KG1 (cell line): ENCODE measurements around the gene GYG2.
"Not testable (repeated sequence)": the region's sequence is repeated elsewhere in the genome, so short reads cannot be mapped to it uniquely, and the experiment has no call there.

Experiments
- DNase-seq: peaks from one replicate; lab custom pipeline; 2025; lab: John Stamatoyannopoulos, UW

GYG2 gene

GRCh38 chrX:2903366-2903765 lies 74.6 kb downstream of the GYG2 start:
- no peak for DNase-seq

- no peak for DNase-seq
Observed at GRCh38 chrX:2907295-2907694, 78.6 kb downstream of the GYG2 start.

GRCh38 chrX:2908125-2908685 lies 79.5 kb downstream of the GYG2 start:
- DNase-seq, result no peak

GRCh38 chrX:2910109-2910508 lies 81.4 kb downstream of the GYG2 start:
- DNase-seq, result no peak

GRCh38 chrX:2913118-2913517 lies 84.4 kb downstream of the GYG2 start:
- no peak for DNase-seq

DNA sequence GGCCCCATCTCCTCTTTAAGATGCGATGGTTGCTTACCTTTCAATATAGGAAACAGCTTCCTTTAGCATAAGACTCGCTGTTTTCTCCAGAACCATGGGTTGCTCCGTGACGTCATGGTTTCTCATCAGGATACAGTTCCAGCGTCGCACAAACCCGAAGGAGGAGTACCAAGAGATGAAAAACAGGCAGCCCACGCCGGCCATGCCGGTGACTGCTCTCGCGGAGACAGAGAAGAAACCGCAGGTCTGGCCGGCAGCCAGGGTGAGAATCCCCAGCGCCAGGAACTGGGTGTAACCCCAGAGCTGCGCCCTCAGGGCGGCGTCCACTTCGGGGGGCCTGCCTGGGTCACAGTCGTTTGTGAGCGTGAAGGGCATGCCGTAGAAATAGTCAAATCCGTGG lies 89.0 kb downstream of the GYG2 start:
- DNase-seq, result no peak

DNA sequence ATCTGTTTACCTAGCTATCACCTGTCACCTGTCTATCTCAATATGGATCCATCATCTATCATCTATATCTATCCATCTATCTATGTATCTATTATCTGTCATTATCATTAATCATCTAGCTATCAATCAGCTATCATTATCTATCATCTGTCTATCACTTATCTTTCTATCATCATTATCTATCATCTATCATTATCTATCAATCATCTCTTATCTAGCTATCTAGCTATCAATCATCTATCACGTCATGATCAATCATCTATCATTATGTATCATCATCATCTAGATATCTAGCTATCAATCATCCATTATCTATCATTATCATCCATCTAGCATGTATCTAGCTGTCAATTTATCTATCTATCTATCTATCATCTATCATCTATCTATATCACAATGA lies 92.5 kb downstream of the GYG2 start:
- no peak for DNase-seq

DNA sequence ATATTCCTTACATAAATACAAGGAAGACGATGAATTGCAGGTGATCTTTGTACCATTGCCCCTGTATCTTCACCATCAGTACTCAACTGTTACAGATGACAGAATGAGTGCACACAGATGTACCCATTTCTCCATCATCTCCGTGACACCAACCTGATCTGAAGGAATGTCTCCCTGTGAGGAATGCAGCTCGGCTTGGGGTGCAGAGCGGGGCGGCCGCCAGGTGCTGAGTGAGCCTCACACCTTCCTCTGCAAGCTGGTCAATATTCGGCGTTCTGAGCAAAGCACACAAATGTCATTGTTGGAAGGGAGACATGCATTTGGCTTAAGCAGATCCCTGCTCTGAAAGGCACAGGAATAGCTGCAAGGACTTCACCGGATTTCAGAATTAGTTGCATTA lies 93.0 kb downstream of the GYG2 start:
- no peak for DNase-seq

- no peak for DNase-seq
Observed at GRCh38 chrX:2924151-2924550, 95.4 kb downstream of the GYG2 start.

DNA sequence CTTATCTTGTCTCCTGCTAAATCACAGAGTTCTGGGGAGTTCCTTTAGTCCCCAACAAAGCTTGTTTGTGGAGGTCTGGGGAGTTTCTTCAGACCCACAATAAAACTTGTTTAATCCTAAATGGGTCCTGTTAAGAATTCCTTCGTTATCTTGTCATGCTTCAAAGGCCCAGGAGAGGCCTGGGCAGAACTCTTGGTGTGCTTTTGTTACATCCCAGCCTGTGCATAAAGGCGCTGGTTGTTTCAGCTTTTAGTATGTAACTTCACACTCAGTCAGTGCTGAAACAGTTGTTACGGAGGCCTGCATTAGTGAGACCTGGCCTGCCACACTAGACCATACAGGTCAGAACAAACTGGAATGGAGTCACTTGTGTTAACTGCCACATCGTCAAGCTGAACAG lies 97.5 kb downstream of the GYG2 start:
- DNase-seq, result not testable (repeated sequence)

GRCh38 chrX:2926664-2927275 lies 98.0 kb downstream of the GYG2 start:
- DNase-seq, result no peak

DNA sequence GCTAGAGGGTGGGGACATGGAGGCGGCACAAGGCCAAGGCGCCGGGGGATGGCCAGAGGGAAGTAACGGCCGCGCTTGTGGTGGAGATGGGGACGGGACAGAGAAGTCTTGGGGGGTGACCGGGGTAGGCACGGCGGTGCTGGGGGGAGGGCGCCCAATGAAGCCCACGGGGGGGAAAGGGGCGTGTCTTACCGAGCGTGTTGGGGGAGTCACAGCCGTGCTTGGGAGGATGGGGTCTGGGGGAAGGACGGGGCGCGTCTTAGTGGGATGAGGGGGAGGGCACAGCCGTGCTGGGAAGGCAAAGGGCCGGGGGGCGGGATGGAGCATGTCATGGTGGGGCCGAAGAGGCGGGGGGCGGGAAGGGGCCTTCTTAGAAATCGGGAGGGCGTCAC lies 99.5 kb downstream of the GYG2 start:
- no peak for DNase-seq

GRCh38 chrX:2928583-2929434 lies 100.1 kb downstream of the GYG2 start, which contains the start of gene ARSD:
TSS of gene ARSD (minus strand) at chrX:2929339. CDS start at chrX:2929275, 64 bp downstream.
- no peak for DNase-seq

DNA sequence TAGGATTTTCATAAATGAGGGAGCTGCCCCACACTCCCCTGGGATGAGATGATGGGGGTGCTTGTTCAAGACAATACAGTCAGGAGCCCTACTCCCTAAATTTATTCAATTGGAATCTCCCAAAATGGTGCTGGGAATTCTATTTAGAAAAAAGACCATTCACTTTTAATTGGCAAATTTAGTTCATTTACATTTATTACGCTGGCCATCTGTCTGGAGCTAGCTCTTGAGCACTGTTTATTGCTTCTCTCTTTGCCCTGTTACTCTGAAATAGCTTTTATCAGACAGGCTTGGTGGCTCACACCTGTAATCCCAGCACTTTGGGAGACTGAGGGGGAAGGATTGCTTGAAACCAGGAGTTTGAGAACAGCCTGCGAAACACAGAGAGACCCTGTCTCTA lies 102.4 kb downstream of the GYG2 start:
- DNase-seq, result no peak

DNA sequence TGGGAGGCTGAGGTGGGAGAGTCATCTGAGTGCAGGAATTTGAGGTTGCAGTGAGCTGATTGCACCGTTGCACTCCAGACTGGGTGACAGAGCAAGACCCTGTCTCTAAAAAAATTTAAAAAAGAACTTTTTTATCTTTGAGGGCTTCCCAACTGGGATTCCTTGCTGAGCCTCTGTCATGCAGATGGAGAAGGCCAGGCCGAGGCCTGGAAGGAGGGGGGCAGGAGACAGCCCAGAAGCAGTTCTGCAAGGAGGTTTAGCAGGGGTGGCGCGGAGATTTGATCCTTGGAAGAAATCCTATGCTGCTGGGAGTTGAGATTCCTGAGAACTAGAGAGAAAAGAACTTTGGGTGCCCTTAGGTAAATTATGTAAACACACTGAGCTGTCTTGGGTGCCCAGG lies 102.9 kb downstream of the GYG2 start:
- no peak for DNase-seq
